NCI-H128 (cell line): ENCODE measurements around the gene MC3R.

Source experiments
- DNase-seq: peaks from one replicate; lab custom pipeline; 2025; ENCODE audit not compliant: unreplicated experiment; lab: John Stamatoyannopoulos, UW

Gene MC3R

DNA sequence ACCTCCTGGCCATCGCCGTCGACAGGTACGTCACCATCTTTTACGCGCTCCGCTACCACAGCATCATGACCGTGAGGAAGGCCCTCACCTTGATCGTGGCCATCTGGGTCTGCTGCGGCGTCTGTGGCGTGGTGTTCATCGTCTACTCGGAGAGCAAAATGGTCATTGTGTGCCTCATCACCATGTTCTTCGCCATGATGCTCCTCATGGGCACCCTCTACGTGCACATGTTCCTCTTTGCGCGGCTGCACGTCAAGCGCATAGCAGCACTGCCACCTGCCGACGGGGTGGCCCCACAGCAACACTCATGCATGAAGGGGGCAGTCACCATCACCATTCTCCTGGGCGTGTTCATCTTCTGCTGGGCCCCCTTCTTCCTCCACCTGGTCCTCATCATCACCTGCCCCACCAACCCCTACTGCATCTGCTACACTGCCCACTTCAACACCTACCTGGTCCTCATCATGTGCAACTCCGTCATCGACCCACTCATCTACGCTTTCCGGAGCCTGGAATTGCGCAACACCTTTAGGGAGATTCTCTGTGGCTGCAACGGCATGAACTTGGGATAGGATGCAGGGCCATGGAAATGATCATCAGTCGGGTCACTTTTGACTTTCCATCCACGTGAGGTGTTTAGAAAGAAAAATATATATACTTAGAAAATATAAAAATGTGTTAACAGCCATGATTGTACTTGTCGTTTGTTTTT lies 868 bp downstream of the MC3R start:
- no peak for DNase-seq

DNA sequence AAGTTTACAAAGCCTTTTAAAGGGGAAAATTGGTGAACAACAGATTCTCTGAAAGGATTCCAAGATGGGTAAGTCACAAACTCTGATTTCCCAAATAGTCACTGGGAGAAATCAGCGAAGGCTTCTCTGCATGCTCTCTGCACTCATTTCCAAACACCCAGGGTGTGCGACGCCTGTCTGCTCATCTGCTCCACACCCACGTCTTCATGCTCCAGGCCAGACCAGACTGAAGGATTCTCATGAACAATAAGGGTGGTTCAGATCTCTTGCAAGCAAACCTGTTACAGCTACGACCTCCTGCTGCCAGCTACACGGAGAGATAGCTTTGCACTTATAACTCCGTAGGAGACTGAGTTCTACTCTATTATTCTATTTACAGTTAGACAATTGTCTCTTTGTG lies 1.4 kb downstream of the MC3R start:
- DNase-seq: no peak

DNA sequence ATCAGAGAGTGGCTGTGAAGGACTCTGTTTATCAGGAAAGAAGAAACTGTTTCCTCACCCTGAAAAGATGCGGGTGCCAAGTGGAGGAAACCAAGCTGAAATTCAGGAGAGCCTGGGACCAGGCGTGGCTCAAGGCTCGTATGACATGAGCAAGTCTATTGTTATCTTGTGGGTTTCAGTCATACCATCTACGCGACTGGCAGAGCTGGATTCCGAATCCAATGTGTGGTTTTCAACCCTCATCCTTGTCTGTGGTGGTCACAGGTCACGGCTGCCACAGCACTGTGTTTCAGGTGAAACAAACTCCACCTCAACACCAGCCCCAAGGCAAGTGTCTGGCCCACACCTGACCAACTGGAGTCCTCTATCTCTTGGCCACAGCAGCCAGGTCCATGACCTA lies 9.1 kb downstream of the MC3R start:
- DNase-seq: no peak

DNA sequence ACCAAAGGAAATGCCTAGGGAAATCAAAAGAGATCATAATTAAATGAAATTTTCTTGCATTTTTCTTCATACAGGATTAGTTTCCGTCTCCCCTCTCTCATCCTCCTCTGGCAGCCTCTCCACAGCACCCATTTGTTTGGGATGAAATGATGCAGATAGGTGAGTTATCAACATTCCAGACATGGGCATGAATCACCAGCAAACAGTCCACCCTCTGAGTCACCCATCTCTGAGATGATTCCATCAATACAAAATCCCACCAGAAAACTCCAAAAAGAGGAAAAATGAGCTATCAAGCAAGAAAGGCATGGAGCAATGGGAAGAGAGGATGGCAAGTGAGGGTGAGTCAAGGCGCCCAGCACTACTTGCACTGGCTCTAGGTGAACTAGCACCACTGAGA lies 11.4 kb downstream of the MC3R start:
- no peak for DNase-seq

DNA sequence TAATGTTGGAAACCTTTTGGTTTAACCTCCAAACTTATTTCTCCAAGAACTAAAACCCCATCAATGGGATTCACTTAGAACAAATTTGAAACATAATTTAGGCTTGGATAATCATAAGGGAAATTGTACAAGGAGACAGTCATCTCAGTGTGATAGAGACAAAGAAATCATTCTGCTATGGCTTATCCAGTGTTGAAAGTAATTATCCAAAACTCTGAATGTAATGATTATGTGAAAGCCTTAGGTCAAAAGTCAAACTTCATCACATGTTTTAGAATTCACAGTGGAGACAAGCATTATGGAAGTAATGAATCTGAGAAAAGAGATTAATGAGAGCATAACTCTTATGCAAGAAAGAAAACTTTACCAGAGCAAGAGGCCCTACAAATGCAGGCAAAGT lies 20.0 kb downstream of the MC3R start:
- DNase-seq: no peak

DNA sequence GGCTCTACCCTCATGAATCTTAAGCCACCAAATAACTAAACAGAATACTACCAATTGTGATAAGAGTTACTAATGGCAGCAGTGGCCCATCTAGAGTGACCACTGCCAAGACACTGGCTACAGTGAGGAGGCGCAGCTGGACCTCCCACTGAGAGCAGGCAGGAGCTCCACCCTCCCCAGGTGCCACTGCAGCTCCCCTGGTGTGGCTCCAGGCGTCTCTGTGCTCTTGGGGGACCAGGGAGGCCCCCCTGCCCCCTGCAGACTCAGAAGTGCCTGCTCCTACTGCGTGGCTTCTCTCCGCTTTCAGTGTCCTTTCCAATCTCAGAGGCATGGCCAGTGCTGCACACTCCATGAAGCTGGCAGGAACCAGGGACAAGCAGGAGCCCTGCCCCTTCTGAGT lies 23.4 kb downstream of the MC3R start:
- DNase-seq: no peak

DNA sequence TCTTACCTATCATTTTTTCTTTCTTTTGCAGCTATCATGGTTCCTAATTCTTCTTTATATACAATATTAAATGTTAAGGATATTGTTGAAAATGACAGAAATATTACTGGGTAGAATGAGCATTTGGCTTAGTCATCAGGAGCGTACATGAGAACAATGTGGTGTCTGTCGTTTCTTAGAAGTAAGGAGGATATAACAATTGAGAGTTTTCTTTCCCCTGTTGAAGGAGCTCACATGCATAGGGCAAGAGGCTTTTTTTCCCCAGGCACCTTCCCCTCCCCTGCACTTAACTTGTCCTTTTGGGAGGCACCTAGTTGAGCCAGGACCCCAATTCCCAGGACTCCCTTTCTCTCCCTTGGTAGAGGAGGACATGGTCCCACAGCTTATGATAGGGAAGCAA lies 25.0 kb downstream of the MC3R start:
- DNase-seq: no peak

DNA sequence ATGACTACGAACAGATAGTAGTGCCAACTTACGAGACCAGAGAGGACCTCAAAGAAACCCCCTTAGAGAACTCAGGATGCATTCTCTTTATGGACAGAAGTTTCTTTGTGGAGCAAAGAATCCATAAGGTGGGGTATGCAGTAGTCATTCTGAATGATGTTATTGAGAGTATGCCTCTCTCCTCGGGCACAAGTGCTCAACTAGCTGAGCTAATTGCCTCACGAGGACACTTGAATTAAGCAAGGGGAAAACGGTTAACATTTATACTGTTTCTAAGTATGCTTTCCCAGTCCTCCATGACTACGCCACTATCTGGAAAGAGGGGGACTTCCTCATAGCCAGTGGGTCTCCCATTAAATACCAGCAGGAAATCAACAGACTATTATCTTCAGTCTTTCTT lies 25.6 kb downstream of the MC3R start:
- no peak for DNase-seq

DNA sequence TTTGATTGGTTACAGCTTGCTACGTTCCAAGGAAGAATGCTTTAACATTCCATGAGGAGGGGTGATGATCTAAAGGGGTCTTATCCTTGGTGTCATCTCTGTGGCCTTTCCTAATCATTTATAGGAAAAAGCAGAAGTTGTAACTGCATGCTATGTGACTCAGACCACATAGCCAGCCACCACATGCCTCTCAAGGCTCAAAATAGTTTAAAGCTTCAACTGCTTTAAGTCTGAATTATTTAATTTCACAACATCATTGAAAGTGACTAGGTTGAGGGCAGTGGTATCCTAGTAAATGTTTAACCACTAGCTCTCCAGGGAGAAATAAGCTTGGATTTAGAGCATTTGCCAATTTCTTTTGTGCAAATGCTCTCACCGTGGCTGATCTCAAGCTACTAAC lies 29.7 kb downstream of the MC3R start:
- no peak for DNase-seq

DNA sequence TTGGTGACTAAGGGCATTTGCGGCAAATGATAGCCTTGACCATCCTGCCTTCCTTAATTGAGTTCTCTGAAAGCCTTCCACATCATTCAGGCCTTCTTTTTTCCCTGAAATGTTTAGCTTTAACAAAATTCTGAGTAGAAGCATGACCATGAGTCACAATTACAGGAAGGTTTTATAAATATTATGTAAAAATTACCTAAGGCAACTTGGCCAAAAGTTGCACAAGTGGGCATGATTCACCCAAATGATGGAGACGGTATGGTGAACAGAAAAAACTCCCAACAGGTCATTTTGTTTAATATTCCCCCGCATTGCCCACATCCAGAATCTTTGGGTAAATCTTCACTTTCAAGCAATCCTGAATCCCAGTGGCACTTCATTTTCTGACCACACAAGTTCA lies 37.0 kb downstream of the MC3R start:
- DNase-seq: no peak

DNA sequence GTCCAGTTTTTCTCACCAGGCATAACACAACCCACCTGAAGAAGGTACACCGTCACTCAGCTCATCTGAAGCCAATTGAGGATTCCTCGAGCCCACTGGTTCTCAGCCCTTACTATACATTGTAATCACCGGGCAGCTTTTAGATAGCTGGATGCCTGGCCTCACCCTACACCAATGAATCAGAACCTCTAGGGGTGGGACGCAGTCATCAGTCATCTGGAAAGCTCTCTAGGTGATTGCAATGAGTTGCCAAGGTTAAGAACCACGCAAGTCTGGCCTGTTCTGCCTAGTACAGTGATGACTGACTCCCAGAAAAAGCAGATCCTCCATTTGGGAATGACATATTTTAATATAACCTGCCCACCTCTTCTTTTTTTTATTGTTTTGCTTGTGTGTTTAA lies 41.1 kb downstream of the MC3R start:
- DNase-seq: no peak

DNA sequence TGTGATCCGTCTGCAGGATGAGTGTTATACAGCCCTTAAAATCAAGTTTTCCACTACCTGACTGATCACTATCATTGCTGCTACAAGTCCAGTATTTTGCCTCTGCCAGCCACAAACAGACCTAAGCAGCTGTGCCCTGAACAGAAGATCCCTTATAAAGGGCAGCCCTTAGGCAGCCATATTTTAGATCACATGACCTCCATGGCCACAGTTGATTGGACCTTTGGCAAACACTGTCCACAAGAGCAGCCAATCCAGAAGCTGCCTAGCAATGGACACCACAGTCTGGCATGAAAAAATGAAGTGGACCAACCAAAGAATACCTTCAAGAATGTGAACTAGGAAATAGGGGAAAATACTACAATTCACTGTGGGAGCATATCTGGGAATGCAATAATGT lies 50.8 kb downstream of the MC3R start:
- no peak for DNase-seq
